D721Med (cell line): ENCODE data around the gene USP46.

ENCODE experiments used
- DNase-seq: peaks from one replicate; pipeline ENCODE4 v3.0.0; 2011; ENCODE audit warnings: low spot score; ENCODE audit not compliant: insufficient read length
- FAIRE-seq: peaks from 2 replicates; lab custom pipeline; 2011; peaks lifted over from hg19 to GRCh38; lab: Jason Lieb, UNC
- TF ChIP-seq, protein P1 (sequence below): IDR thresholded peaks from 2 replicates; pipeline ENCODE4 v1.5.1; 2012; ENCODE audit warnings: mild to moderate bottlenecking, control low read depth; ENCODE audit not compliant: insufficient read depth; ENCODE audit errors: missing control alignments

The USP46 gene

DNA sequence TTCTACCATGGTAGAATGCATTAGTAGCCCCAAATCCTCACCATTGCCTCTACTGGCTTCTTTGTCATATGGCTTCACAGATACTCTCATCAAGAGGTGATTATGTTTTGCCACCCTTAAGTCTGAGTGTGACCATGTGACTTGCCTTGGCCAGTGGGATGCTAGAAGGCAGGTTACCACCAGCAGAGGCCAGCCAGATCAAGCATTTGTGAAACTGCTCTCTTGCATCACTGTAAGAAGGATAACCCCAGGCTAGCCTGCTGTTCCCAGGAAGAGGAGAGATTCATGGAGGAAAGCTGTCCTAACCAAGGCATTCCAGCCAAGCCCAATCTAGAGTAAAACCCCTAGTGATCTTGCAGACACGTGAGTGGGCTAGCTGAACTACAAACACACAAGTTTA, 46.8 kb downstream of the USP46 start:
- TF ChIP-seq, protein P1, sequence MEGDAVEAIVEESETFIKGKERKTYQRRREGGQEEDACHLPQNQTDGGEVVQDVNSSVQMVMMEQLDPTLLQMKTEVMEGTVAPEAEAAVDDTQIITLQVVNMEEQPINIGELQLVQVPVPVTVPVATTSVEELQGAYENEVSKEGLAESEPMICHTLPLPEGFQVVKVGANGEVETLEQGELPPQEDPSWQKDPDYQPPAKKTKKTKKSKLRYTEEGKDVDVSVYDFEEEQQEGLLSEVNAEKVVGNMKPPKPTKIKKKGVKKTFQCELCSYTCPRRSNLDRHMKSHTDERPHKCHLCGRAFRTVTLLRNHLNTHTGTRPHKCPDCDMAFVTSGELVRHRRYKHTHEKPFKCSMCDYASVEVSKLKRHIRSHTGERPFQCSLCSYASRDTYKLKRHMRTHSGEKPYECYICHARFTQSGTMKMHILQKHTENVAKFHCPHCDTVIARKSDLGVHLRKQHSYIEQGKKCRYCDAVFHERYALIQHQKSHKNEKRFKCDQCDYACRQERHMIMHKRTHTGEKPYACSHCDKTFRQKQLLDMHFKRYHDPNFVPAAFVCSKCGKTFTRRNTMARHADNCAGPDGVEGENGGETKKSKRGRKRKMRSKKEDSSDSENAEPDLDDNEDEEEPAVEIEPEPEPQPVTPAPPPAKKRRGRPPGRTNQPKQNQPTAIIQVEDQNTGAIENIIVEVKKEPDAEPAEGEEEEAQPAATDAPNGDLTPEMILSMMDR: no peak
- no peak for FAIRE-seq
- no peak for DNase-seq

DNA sequence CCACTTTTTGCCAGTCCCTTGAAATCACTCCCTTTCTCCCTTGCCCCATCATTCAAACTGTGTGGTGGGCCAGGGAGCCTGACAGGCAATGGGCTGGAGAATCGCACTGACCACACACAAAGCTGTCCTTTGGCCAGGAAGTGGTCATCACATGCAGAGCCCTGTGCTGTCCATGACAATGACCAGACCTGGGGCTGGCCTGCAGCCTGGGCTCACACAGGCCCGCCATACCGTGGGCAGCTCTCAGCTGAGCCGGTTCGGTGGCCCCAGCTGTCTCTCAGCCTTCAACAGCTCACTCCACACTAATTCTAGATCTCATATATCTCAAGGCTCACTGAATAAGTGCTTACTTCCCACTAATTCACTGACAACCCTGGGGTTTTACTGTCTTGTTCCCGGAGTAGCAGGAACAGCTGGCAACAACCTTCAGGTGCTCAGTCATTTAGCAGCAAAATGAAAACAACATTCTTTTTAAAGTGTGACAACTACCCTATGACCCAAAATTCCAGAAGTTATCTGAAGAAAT, 48.0 kb downstream of the USP46 start:
- FAIRE-seq (no peak), DNase-seq (no peak)
- TF ChIP-seq, protein P1: no peak

DNA sequence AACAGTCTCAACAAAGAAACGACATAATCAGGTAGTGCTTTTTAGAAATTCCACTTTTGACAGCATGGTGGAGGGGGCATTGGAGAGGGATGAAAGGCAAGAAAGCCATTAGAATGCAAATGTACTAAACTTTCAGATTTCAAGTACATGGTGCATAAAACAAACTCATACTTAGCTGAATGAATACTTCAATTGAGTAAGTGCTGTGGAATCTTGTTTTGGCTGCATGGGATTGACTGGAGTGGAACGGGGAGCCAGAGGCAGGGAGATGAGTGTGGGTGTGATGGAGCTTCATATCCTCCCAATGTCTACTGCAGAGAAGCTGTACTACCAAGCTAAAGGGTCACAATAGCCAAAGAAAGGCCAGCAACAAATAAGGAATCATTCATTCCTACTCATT, 52.4 kb downstream of the USP46 start:
- FAIRE-seq (no peak), DNase-seq (no peak)
- TF ChIP-seq, protein P1: no peak

DNA sequence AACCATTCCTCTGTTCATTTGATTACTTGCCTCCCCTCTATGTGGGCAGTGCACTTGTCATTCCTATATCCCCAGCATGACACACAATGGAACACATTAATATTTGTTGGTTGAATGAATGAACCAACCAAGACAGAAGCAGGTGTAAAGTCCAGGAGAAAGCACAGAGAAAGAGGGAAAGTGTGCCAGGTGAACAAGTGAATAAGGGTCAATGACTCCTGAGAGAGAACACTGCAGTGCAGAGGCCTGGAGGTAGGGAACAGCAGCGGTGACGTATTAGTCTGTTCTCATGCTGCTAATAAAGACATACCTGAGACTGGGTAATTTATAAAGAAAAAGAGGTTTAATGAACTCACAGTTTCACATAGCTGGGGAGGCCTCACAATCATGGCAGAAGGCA, 53.1 kb downstream of the USP46 start:
- no peak for FAIRE-seq
- TF ChIP-seq, protein P1: no peak
- DNase-seq: no peak

DNA sequence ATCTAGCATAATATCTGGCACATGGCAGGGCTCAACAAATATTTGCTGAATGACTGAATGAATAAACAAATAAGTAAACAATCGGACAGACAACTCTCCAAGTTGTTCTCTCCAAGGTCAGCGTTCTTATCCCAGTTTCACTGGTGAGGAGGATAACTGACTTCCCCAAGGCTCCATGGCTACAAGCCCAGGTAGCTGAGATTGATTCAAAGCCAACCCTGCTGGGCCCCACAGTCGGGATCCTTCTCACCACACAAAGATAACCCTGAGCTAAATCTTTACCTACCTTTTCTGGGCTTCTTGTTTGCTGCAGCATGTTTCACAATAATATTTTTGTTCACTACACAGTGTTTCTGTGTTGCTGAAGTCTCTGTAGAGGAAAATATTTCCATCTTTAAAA, 54.9 kb downstream of the USP46 start:
- DNase-seq: no peak
- TF ChIP-seq, protein P1: no peak
- FAIRE-seq: no peak

DNA sequence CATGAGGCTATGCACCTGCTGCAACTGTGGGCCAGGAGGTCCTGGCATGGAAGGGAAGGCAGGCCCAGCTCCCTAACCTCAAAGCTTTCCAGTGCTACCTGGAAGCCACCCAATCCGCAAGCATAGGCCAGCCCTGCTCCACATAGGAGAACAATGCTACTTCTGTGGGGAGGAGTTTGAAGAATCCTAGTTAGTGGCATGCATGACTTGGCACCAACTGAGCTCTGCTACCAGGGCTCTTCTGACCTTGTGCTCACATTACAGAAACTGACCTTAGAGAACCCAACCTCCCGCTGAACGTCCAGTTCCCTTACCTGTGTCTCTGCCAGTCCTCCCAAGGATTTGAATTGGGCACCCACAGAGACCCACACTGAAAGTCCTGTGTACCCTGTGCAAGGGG, 58.8 kb downstream of the USP46 start:
- TF ChIP-seq, protein P1: no peak
- FAIRE-seq: no peak
- DNase-seq: no peak

DNA sequence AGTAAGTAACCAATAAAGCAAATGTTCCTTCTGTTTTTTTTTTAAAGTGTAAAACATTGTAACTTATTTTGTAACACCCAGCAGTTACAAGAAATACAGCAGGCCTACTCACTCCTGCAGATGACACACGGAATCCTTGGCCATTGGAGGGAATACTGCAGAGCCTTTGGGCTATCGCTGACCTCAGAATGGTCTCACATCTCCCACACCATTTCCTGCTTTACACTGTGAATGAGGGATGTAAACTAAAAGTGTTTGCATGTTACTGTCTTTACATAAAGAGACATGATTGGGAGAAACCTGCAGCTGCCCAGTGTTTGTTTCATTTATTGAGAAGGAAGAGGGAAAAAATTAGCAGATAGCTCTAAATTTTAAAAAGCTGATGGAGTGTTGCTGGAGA, 64.1 kb downstream of the USP46 start:
- FAIRE-seq (no peak), DNase-seq (no peak)
- TF ChIP-seq, protein P1: no peak
